Stimulated activated CD8-positive, alpha-beta memory T cell treated with anti-CD3 and anti-CD28 coated beads, Interleukin-15, amount 100 ng/mL, for 24 hours (primary cell): ENCODE data around the gene TPPP3.

ENCODE experiments used
- DNase-seq: peaks from one replicate; pipeline ENCODE4 v3.0.0-alpha.2; 2020; ENCODE audit warnings: low read depth

Gene TPPP3

GRCh38 chr16:67342616-67343015 is 50.7 kb downstream of the TPPP3 start:
- no peak for DNase-seq

DNA sequence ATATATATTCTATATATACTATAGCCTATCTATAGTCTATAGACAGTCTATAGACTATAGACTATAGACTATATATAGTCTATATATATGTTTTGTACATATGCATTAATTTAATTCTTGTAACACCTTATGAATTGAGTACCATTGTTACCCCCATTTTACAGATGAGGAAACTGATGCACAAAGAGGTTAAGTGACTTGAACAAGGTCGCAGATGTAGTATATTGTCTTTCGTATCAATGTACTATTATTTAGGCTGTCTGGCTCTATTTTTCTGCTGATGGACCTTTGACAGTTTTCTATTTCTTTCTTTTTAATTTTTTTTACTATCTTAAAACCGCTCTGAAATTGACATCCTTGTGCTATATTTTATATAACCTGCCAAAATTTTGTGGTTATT is 52.0 kb downstream of the TPPP3 start:
- DNase-seq, result no peak
